ENCODE data around the gene TUBB3. TPM values are rescaled to one million over a fixed set of nuclear protein-coding genes. Genes with fewer than 3 reads are reported as not detected.
"Not testable (repeated sequence)": the region's sequence is repeated elsewhere in the genome, so short reads cannot be mapped to it uniquely, and the experiment has no call there.

Gene TUBB3
- total RNA-seq, 1 experiment from 2014 or later: 47.0 TPM

- H3K36me3 ChIP-seq: peaks cover 31% of the 10 kb centered on the region
- H3K4me1 ChIP-seq: no peaks in the 10 kb centered on the region
- no peaks in the 10 kb centered on the region for H3K27me3 ChIP-seq
- H3K4me3 ChIP-seq: no peak overlapping the region
- no peak overlapping the region for H3K27ac ChIP-seq
- H3K9me3 ChIP-seq (replicated peaks): no peaks in the 10 kb centered on the region
- peak; percentile 51 to 60 for DNase-seq
Measured at GRCh38 chr16:89909777-89910716, 13.1 kb upstream of the TUBB3 start.

- DNase-seq: no peak
- no peaks in the 10 kb centered on the region for H3K27me3 ChIP-seq
- no peak overlapping the region for H3K4me3 ChIP-seq
- H3K27ac ChIP-seq: no peak overlapping the region
- peaks cover 29% of the 10 kb centered on the region for H3K36me3 ChIP-seq
- H3K9me3 ChIP-seq (replicated peaks): no peaks in the 10 kb centered on the region
- H3K4me1 ChIP-seq: no peaks in the 10 kb centered on the region
Measured at GRCh38 chr16:89910717-89911354, 12.3 kb upstream of the TUBB3 start.

- H3K27ac ChIP-seq: no peak overlapping the region
- peaks cover 23% of the 10 kb centered on the region for H3K36me3 ChIP-seq
Measured at GRCh38 chr16:89911375-89911774, 11.8 kb upstream of the TUBB3 start.

GRCh38 chr16:89912143-89912542 lies 11.0 kb upstream of the TUBB3 start:
- Histone ChIP-seq H3K36me3 (peaks cover 16% of the 10 kb centered on the region), H3K27me3 (no peaks in the 10 kb centered on the region), H3K27ac (no peak overlapping the region), H3K4me1 (no peaks in the 10 kb centered on the region), H3K9me3 (replicated peaks) (no peaks in the 10 kb centered on the region), H3K4me3 (no peak overlapping the region)
- no peak for DNase-seq

More at GRCh38 chr16:89911375-89911774, 11.8 kb upstream of the TUBB3 start:
- H3K9me3 ChIP-seq (replicated peaks): no peaks in the 10 kb centered on the region
- no peaks in the 10 kb centered on the region for H3K27me3 ChIP-seq
- no peak overlapping the region for H3K4me3 ChIP-seq
- no peaks in the 10 kb centered on the region for H3K4me1 ChIP-seq
- no peak for DNase-seq

- H3K9me3 ChIP-seq (replicated peaks): no peaks in the 10 kb centered on the region
- DNase-seq: no peak
- H3K4me1 ChIP-seq: no peaks in the 10 kb centered on the region; the same call in 1 of the 2 replicates
- no peak overlapping the region for H3K27ac ChIP-seq
- H3K27me3 ChIP-seq: no peaks in the 10 kb centered on the region
- peaks cover 16% of the 10 kb centered on the region for H3K36me3 ChIP-seq
- H3K4me3 ChIP-seq: no peak overlapping the region
Measured at GRCh38 chr16:89912627-89913026, 10.5 kb upstream of the TUBB3 start.

- Histone ChIP-seq H3K4me1 (no peaks in the 10 kb centered on the region; the same call in 1 of the 2 replicates), H3K9me3 (replicated peaks) (no peaks in the 10 kb centered on the region), H3K27ac (no peak overlapping the region), H3K36me3 (peaks cover 16% of the 10 kb centered on the region), H3K4me3 (no peak overlapping the region), H3K27me3 (no peaks in the 10 kb centered on the region)
- no peak for DNase-seq
Measured at GRCh38 chr16:89913408-89914387, 9.4 kb upstream of the TUBB3 start.

- not testable (repeated sequence) for DNase-seq; H3K27me3 ChIP-seq; H3K4me3 ChIP-seq; H3K9me3 ChIP-seq (replicated peaks); H3K4me1 ChIP-seq; H3K27ac ChIP-seq
- H3K36me3 ChIP-seq: peaks cover 10% of the 10 kb centered on the region
Measured at GRCh38 chr16:89914642-89915285, 8.4 kb upstream of the TUBB3 start.

- H3K4me3 ChIP-seq: no peak overlapping the region
- H3K9me3 ChIP-seq (replicated peaks): no peaks in the 10 kb centered on the region
- H3K27me3 ChIP-seq: no peaks in the 10 kb centered on the region
- peaks cover 6% of the 10 kb centered on the region for H3K36me3 ChIP-seq
- H3K27ac ChIP-seq: no peak overlapping the region
- DNase-seq: no peak
- no peaks in the 10 kb centered on the region; the same call in 1 of the 2 replicates for H3K4me1 ChIP-seq
Measured at GRCh38 chr16:89915303-89916232, 7.6 kb upstream of the TUBB3 start.

GRCh38 chr16:89917773-89918452 lies 5.2 kb upstream of the TUBB3 start:
- DNase-seq: peak; percentile 78 to 80
- Histone ChIP-seq H3K9me3 (replicated peaks) (no peaks in the 10 kb centered on the region), H3K4me1 (peaks cover 10% of the 10 kb centered on the region; the same call in 1 of the 2 replicates), H3K36me3 (no peaks in the 10 kb centered on the region), H3K27me3 (no peaks in the 10 kb centered on the region), H3K27ac (peak overlapping the region; percentile 2; the same call in 1 of the 2 replicates), H3K4me3 (peak overlapping the region; percentile 51)

- Histone ChIP-seq H3K4me1 (peaks cover 10% of the 10 kb centered on the region; the same call in 1 of the 2 replicates), H3K27ac (peak within 1 kb of the TSS; percentile 2; the same call in 1 of the 2 replicates), H3K9me3 (replicated peaks) (no peaks in the 10 kb centered on the region), H3K27me3 (no peaks in the 10 kb centered on the region), H3K36me3 (no peaks in the 10 kb centered on the region), H3K4me3 (peak within 1 kb of the TSS; percentile 51)
- DNase-seq: peak; percentile 48 to 58
Measured at GRCh38 chr16:89918453-89919347, 4.4 kb upstream of the TUBB3 start, which contains the start of gene MC1R. Gene MC1R, plus strand, starts transcription at chr16:89918862. Its CDS starts 397 bp downstream, at chr16:89919259.

- no peak overlapping the region for H3K4me3 ChIP-seq
- H3K27ac ChIP-seq: no peak overlapping the region
- no peaks in the 10 kb centered on the region for H3K9me3 ChIP-seq (replicated peaks)
- H3K4me1 ChIP-seq: peaks cover 20% of the 10 kb centered on the region; the same call in 1 of the 2 replicates
- no peak for DNase-seq
- H3K27me3 ChIP-seq: no peaks in the 10 kb centered on the region
- H3K36me3 ChIP-seq: no peaks in the 10 kb centered on the region
Measured at GRCh38 chr16:89919535-89920406, 3.4 kb upstream of the TUBB3 start.

Data from SJCRH30 (cell line).